Stomach (tissue), 9 donors: ENCODE data around the gene ULBP3. TPM values are rescaled to one million over a fixed set of nuclear protein-coding genes. Genes with fewer than 3 reads are reported as not detected.

ENCODE experiments used
- DNase-seq, 2 donors: peaks; one replicate each; pipeline versions ENCODE4 v3.0.0 to v3.0.0-alpha.2; 2013 to 2019
- H3K27ac ChIP-seq, 5 donors: fragments of 200-600 bp in 4 of 5; sonication (generic) in 4 of 5; one replicate each; pipeline ENCODE4 v1.5.1; 2013 to 2019; ENCODE audit warnings: mild to moderate bottlenecking in 1 of 5, moderate library complexity in 1 of 5
- H3K27me3 ChIP-seq, 3 donors: fragments of 200-600 bp; sonication (generic); one replicate each; pipeline ENCODE4 v1.5.1; 2017 to 2019; ENCODE audit warnings: mixed run types in 1 of 3
- H3K36me3 ChIP-seq, 4 donors: fragments of 200-600 bp; sonication (generic); 1 replicate in 3 of 4; 2 replicates in 1 of 4; pipeline ENCODE4 v1.5.1; 2016 to 2019
- H3K4me1 ChIP-seq, 4 donors: fragments of 200-600 bp; sonication (generic); one replicate each; pipeline ENCODE4 v1.5.1; 2016 to 2019
- H3K4me3 ChIP-seq, 4 donors: fragments of 200-600 bp; sonication (generic) in 3 of 4; one replicate each; pipeline ENCODE4 v1.5.1; 2016 to 2019; ENCODE audit warnings: mild to moderate bottlenecking in 1 of 4
- H3K9me3 ChIP-seq, 4 donors: fragments of 200-600 bp; sonication (generic); one replicate each; pipeline ENCODE4 v1.5.1; 2016 to 2019
- CTCF ChIP-seq, 7 experiments: fragments of 450-650 bp in 4 of 7; fragments of 200-600 bp in 3 of 7; sonication (generic) in 3 of 7; IDR thresholded peaks; one replicate each; pipeline ENCODE4 v1.5.1; 2016 to 2019; ENCODE audit warnings: antibody characterized with exemption in 7 of 7, control low read depth in 2 of 7, mild to moderate bottlenecking in 1 of 7
- EP300 ChIP-seq: sonication (generic); formaldehyde crosslinking; IDR thresholded peaks from one replicate; pipeline ENCODE4 v1.6.1; 2017; ENCODE audit warnings: antibody characterized with exemption
- POLR2A ChIP-seq, 4 donors: fragments of 450-650 bp; IDR thresholded peaks; one replicate each; pipeline ENCODE4 v1.6.1; 2016; ENCODE audit warnings: antibody characterized with exemption in 4 of 4, control low read depth in 2 of 4, mild to moderate bottlenecking in 1 of 4, moderate library complexity in 1 of 4
- POLR2AphosphoS5 ChIP-seq, 3 donors: sonication (generic); formaldehyde crosslinking; IDR thresholded peaks; one replicate each; pipeline ENCODE4 v1.6.1; 2016; ENCODE audit warnings: antibody characterized with exemption in 3 of 3
- WGBS, 5 donors: extraction: QIAGEN DNeasy Blood & Tissue Kit in 3 of 5; methylation state at CpG; one replicate each; pipeline versions ENCODE4 v1.1.5 to v1.1.7; 2013 to 2018; 5-methylcytosine and 5-hydroxymethylcytosine counted together
- intact Hi-C: fragments of 100-400 bp; cut with DNase I; formaldehyde crosslinking; loops from one replicate; pipeline ENCODE4 v1.15.1; 2023; ENCODE audit warnings: low total_unique reads
- polyA plus RNA-seq, 3 donors: library from polyadenylated mRNA; stranded (reverse); fragments of 200-250 nt; gene quantifications; one replicate each; pipeline ENCODE4 v1.2.3, GENCODE V29; 2013
- total RNA-seq, 5 donors: library from RNA; depleted of rRNA; stranded (reverse); fragments of >200 nt; gene quantifications; one replicate each; pipeline versions ENCODE4 v1.1.0 to v1.2.3, GENCODE V29; 2014 to 2016
- donor health status: healthy with polysubstance abuse.
- donor health status: Bipolar disorder and iron deficiency.
- donor health status: healthy.

The ULBP3 gene
- total and polyA plus RNA-seq, 8 donors: 0.20 to 4.6 (median 1.2) TPM; not detected in 3

- no peak for DNase-seq
- WGBS, 5 donors: 93 to 94% (median 93%) methylated on average over 19 of the region's 19 CpGs
- no peaks in the 10 kb centered on the region for H3K4me1 ChIP-seq
- H3K27me3 ChIP-seq: peaks cover 0 to 24% (median 0%) of the 10 kb centered on the region in 3 donors
- no peak overlapping the region for H3K4me3 ChIP-seq
- no peak overlapping the region for H3K27ac ChIP-seq
- H3K9me3 ChIP-seq: no peaks in the 10 kb centered on the region
- no peaks in the 10 kb centered on the region for H3K36me3 ChIP-seq
- no peak for TF ChIP-seq CTCF (IDR thresholded peaks at IDR 0.05)
- TF ChIP-seq EP300: no peak
- TF ChIP-seq POLR2AphosphoS5 (IDR thresholded peaks at IDR 0.05): no peak
- TF ChIP-seq POLR2A (IDR thresholded peaks at IDR 0.05): no peak
- intact Hi-C loops: no loop called here
These were observed 31.8 kb upstream of the ULBP3 start for GRCh38 chr6:150100745-150101144.

- intact Hi-C loops: no loop called here
- Histone ChIP-seq H3K27me3 (peaks cover 0 to 28% (median 0%) of the 10 kb centered on the region in 3 donors), H3K4me3 (no peak overlapping the region), H3K27ac (no peak overlapping the region), H3K4me1 (no peaks in the 10 kb centered on the region), H3K36me3 (no peaks in the 10 kb centered on the region), H3K9me3 (no peaks in the 10 kb centered on the region)
- no peak for TF ChIP-seq POLR2A (IDR thresholded peaks at IDR 0.05)
- TF ChIP-seq POLR2AphosphoS5 (IDR thresholded peaks at IDR 0.05): no peak
- DNase-seq: no peak
- WGBS, 5 donors: 57 to 78% (median 77%) methylated on average over 11 of the region's 11 CpGs
These were observed 31.0 kb upstream of the ULBP3 start for GRCh38 chr6:150099953-150100352.

- Histone ChIP-seq H3K9me3 (no peaks in the 10 kb centered on the region), H3K27me3 (peaks cover 0 to 28% (median 0%) of the 10 kb centered on the region in 3 donors), H3K36me3 (no peaks in the 10 kb centered on the region), H3K4me3 (no peak overlapping the region), H3K27ac (no peak overlapping the region), H3K4me1 (no peaks in the 10 kb centered on the region)
- no peak for DNase-seq
- intact Hi-C loops: no loop called here
- 84 to 92% (median 91%) methylated on average over 8 of the region's 8 CpGs for WGBS, 5 donors
- no peak for TF ChIP-seq POLR2A (IDR thresholded peaks at IDR 0.05)
- no peak for TF ChIP-seq POLR2AphosphoS5 (IDR thresholded peaks at IDR 0.05)
- no peak for TF ChIP-seq EP300
- TF ChIP-seq CTCF (IDR thresholded peaks at IDR 0.05): no peak
These were observed 30.6 kb upstream of the ULBP3 start for GRCh38 chr6:150099546-150099945.

DNA sequence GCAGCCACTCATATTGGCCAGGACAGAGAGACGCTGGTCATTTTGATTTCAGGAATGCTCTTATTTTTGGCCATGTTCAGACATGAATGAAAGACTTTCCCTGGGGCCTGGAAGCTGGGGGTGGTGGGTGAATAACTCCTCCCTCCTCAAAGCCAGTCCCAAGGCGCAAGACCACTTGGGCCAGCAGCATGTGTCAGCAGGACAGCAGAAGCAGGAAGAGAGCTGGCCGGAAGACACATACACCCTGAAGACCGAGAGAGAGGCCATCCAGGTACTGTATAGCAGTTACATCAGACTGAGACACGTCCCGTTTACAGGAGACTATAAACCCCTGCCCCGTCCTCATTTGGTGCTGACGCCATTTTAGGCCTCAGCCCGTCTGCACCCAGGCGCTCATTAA is 29.2 kb upstream of the ULBP3 start:
- Histone ChIP-seq H3K9me3 (no peaks in the 10 kb centered on the region), H3K36me3 (no peaks in the 10 kb centered on the region), H3K27me3 (peaks cover 0 to 32% (median 0%) of the 10 kb centered on the region in 3 donors), H3K4me1 (no peaks in the 10 kb centered on the region), H3K4me3 (no peak overlapping the region), H3K27ac (no peak overlapping the region)
- TF ChIP-seq POLR2AphosphoS5 (IDR thresholded peaks at IDR 0.05) (no peak), POLR2A (IDR thresholded peaks at IDR 0.05) (no peak), CTCF (IDR thresholded peaks at IDR 0.05) (no peak), EP300 (no peak)
- no peak for DNase-seq
- intact Hi-C loops: no loop called here
- WGBS, 5 donors: 81 to 97% (median 90%) methylated on average over 9 to 10 of the region's 10 CpGs

DNA sequence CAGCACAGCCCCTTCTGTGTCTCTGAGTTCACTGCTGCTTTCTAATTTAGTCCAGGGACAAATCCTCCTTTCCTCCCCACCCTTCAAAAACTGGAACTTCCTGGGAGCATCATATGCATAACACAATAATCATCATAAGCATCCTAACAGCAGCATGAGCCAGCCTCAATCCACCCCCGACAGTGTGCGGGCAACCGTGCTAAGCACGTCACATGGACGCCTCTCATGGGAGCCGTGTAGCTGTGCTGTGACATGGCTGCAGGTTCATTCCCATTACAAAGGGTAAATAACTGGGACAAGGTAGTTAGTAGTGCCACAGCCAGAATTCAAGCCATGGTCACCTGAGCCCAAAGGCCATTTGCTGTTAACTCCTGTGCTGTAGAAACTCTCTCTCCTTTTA is 24.5 kb upstream of the ULBP3 start:
- no peaks in the 10 kb centered on the region for H3K36me3 ChIP-seq
- intact Hi-C loops: no loop called here
- H3K27ac ChIP-seq: no peak overlapping the region
- no peak for DNase-seq
- peaks cover 0 to 39% (median 0%) of the 10 kb centered on the region in 3 donors for H3K27me3 ChIP-seq
- H3K4me3 ChIP-seq: no peak overlapping the region
- no peaks in the 10 kb centered on the region for H3K9me3 ChIP-seq
- H3K4me1 ChIP-seq: no peaks in the 10 kb centered on the region
- TF ChIP-seq CTCF (IDR thresholded peaks at IDR 0.05): no peak
- no peak for TF ChIP-seq POLR2A (IDR thresholded peaks at IDR 0.05)
- TF ChIP-seq EP300: no peak
- TF ChIP-seq POLR2AphosphoS5 (IDR thresholded peaks at IDR 0.05): no peak
- WGBS, 5 donors: 82 to 100% (median 86%) methylated on average over 5 to 6 of the region's 6 CpGs
